A549 (cell line): Measurements from ENCODE around the gene SNU13. TPM values are rescaled to one million over a fixed set of nuclear protein-coding genes. Genes with fewer than 3 reads are reported as not detected.

Source experiments
- ATAC-seq, 2 experiments: fragments of 200-7000 bp in 1 of 2; fragments of >200 bp in 1 of 2; cut with Nextera tagmentation in 1 of 2; cut with Tn5 transposase in 1 of 2; 3 replicates each; pipeline versions ENCODE4 v1.8.0 to v1.9.1; 2018 to 2020; ENCODE audit warnings: mild to moderate bottlenecking in 1 of 2, moderate library complexity in 1 of 2
- CTCF ChIA-PET: fragments of 300-600 bp; sonication (Branson Sonifier 250); formaldehyde crosslinking; extraction: SDS; loops from one replicate; lab custom pipeline; 2021; ENCODE audit warnings: antibody characterized with exemption, inconsistent platforms; lab: Yijun Ruan, JAX
- POLR2A ChIA-PET: fragments of 350-600 bp; formaldehyde crosslinking; extraction: SDS; loops from one replicate; lab custom pipeline; 2021; ENCODE audit warnings: antibody characterized with exemption, inconsistent platforms; lab: Yijun Ruan, JAX
- DNase-seq, 2 experiments: peaks; one replicate each; pipeline versions ENCODE4 v3.0.0 to v3.0.0-alpha.2; 2011 to 2016; ENCODE audit warnings: low read depth in 1 of 2, low spot score in 1 of 2
- FAIRE-seq: peaks from 2 replicates; lab custom pipeline; 2011; peaks lifted over from hg19 to GRCh38; lab: Jason Lieb, UNC
- H3K27ac ChIP-seq, 2 experiments: fragments of >200 bp; sonication (Bioruptor Twin); formaldehyde crosslinking; 3 replicates each; pipeline ENCODE4 v1.5.1; 2016 to 2017
- H3K4me1 ChIP-seq: fragments of >200 bp; sonication (Bioruptor Twin); formaldehyde crosslinking; 3 replicates; pipeline ENCODE4 v1.6.1; 2016
- H3K4me2 ChIP-seq: fragments of >200 bp; sonication (Bioruptor Twin); formaldehyde crosslinking; 3 replicates; pipeline ENCODE4 v1.6.1; 2016
- H3K4me3 ChIP-seq: fragments of >200 bp; sonication (Bioruptor Twin); formaldehyde crosslinking; 3 replicates; pipeline ENCODE4 v1.5.1; 2016
- H3K9me3 ChIP-seq: fragments of >200 bp; sonication (Bioruptor Twin); formaldehyde crosslinking; 3 replicates; pipeline ENCODE4 v1.6.1; 2016
- ATOH8 ChIP-seq: fragments of 250-450 bp; sonication (Bioruptor Pico); IDR thresholded peaks from 2 replicates; pipeline ENCODE4 v1.5.0; 2020; ENCODE audit warnings: low read depth, mild to moderate bottlenecking, moderate library complexity
- E2F6 ChIP-seq: IDR thresholded peaks from 2 replicates; pipeline ENCODE4 v1.6.1; 2012; ENCODE audit warnings: low read depth, borderline replicate concordance
- EHMT2 ChIP-seq: fragments of 200-600 bp; sonication (generic); IDR thresholded peaks from 2 replicates; pipeline ENCODE4 v1.6.1; 2016; ENCODE audit warnings: antibody characterized with exemption, low read depth, mild to moderate bottlenecking, moderate library complexity
- ELK1 ChIP-seq: fragments of 150-350 bp; IDR thresholded peaks from 2 replicates; pipeline ENCODE4 v1.6.1; 2014; ENCODE audit warnings: low read depth, mild to moderate bottlenecking, low read length
- FOSB ChIP-seq: fragments of 250-450 bp; sonication (Bioruptor Pico); IDR thresholded peaks from 2 replicates; pipeline ENCODE4 v1.5.0; 2020; ENCODE audit warnings: mild to moderate bottlenecking, moderate library complexity
- GATA3 ChIP-seq: IDR thresholded peaks from 2 replicates; pipeline ENCODE4 v1.6.1; 2012; ENCODE audit warnings: borderline replicate concordance
- HES2 ChIP-seq: fragments of >200 bp; sonication (Bioruptor Twin); formaldehyde crosslinking; IDR thresholded peaks from 2 replicates; pipeline ENCODE4 v1.6.1; 2016
- JUN ChIP-seq, 2 experiments: fragments of >200 bp; sonication (Bioruptor Twin); formaldehyde crosslinking; IDR thresholded peaks; 2 replicates in 1 of 2; 3 replicates in 1 of 2; pipeline ENCODE4 v1.6.1; 2016 to 2017
- JUNB ChIP-seq: fragments of >200 bp; sonication (Bioruptor Twin); formaldehyde crosslinking; IDR thresholded peaks from 2 replicates; pipeline ENCODE4 v1.6.1; 2016
- KDM1A ChIP-seq: fragments of 200-600 bp; sonication (generic); IDR thresholded peaks from 2 replicates; pipeline ENCODE4 v1.6.1; 2016; ENCODE audit warnings: low read depth, mild to moderate bottlenecking
- KDM5A ChIP-seq: fragments of 200-600 bp; sonication (generic); IDR thresholded peaks from 2 replicates; pipeline ENCODE4 v1.6.1; 2016; ENCODE audit warnings: antibody characterized with exemption, mild to moderate bottlenecking
- MAX ChIP-seq: IDR thresholded peaks from 2 replicates; pipeline ENCODE4 v1.6.1; 2012
- MAZ ChIP-seq: fragments of 150-350 bp; IDR thresholded peaks from 2 replicates; pipeline ENCODE4 v1.6.1; 2014; ENCODE audit warnings: antibody characterized with exemption, low read depth, low read length, borderline replicate concordance
- NPAS2 ChIP-seq: fragments of 250-450 bp; sonication (Bioruptor Pico); IDR thresholded peaks from 2 replicates; pipeline ENCODE4 v1.8.0; 2022; ENCODE audit warnings: mild to moderate bottlenecking, moderate library complexity, borderline replicate concordance
- POLR2AphosphoS2 ChIP-seq: conservative IDR thresholded peaks from 2 replicates; pipeline ENCODE4 v1.6.1; 2012; ENCODE audit warnings: low read length, improper control_type of control experiment, inconsistent platforms
- REST ChIP-seq: fragments of 200-600 bp; sonication (generic); IDR thresholded peaks from 2 replicates; pipeline ENCODE4 v1.6.1; 2016; ENCODE audit warnings: antibody characterized with exemption, mild to moderate bottlenecking, moderate library complexity
- RFX5 ChIP-seq: fragments of 450-650 bp; IDR thresholded peaks from 2 replicates; pipeline ENCODE4 v1.7.1; 2014; ENCODE audit warnings: antibody characterized with exemption, mild to moderate bottlenecking, moderate library complexity
- RNF2 ChIP-seq: fragments of 200-600 bp; sonication (generic); IDR thresholded peaks from 2 replicates; pipeline ENCODE4 v1.6.1; 2016; ENCODE audit warnings: low read depth, mild to moderate bottlenecking, antibody characterized with exemption, moderate library complexity, borderline replicate concordance
- SMC3 ChIP-seq: fragments of >200 bp; sonication (Bioruptor Twin); formaldehyde crosslinking; IDR thresholded peaks from 3 replicates; pipeline ENCODE4 v1.6.1; 2018; ENCODE audit warnings: inconsistent platforms
- SREBF2 ChIP-seq: fragments of 450-650 bp; IDR thresholded peaks from 2 replicates; pipeline ENCODE4 v1.6.1; 2014; ENCODE audit warnings: mild to moderate bottlenecking, moderate library complexity
- USF2 ChIP-seq: fragments of 450-650 bp; IDR thresholded peaks from 2 replicates; pipeline ENCODE4 v1.6.1; 2014; ENCODE audit warnings: antibody characterized with exemption
- ZC3H11A ChIP-seq: fragments of 450-650 bp; IDR thresholded peaks from 2 replicates; pipeline ENCODE4 v1.6.1; 2014; ENCODE audit warnings: antibody characterized with exemption, mild to moderate bottlenecking
- ZSCAN20 ChIP-seq: fragments of 250-450 bp; sonication (Bioruptor Pico); IDR thresholded peaks from 2 replicates; pipeline ENCODE4 v1.8.0; 2022; ENCODE audit warnings: mild to moderate bottlenecking, moderate library complexity
- WGBS: methylation state at CpG from one replicate; pipeline ENCODE4 v1.1.6; 2017; ENCODE audit errors: missing lambda C conversion rate; 5-methylcytosine and 5-hydroxymethylcytosine counted together
- polyA plus RNA-seq, 4 experiments: library from polyadenylated mRNA; depleted of rRNA in 3 of 4; stranded (reverse); fragments of >200 nt; fragmentation: RNase III in 1 of 4; extraction: RNeasy Plus Mini Kit Qiagen cat#74134 plus additional on column Dnase treatment in 1 of 4; gene quantifications; 2 replicates in 3 of 4; 3 replicates in 1 of 4; pipeline ENCODE4 v1.2.3, GENCODE V29; 2011 to 2017

Gene SNU13
- polyA plus RNA-seq, 2 of the 4 experiments (the other 2 are of a cell fraction): 92.2 to 118 TPM

- Histone ChIP-seq H3K4me2 (no peak overlapping the region), H3K9me3 (no peaks in the 10 kb centered on the region), H3K4me1 (no peaks in the 10 kb centered on the region), H3K4me3 (no peak overlapping the region), H3K27ac (no peak overlapping the region)
- CTCF ChIA-PET: interaction anchor here (0.5 to 1.5 kb wide), 6 partner anchors 8 to 80 kb away, joined by 3 to 6 read pairs (median 4); partner anchors contain the start of gene SNU13
- FAIRE-seq (no peak), ATAC-seq (no peak), DNase-seq (no peak)
- no peak for TF ChIP-seq POLR2AphosphoS2
- no peak for TF ChIP-seq E2F6
- TF ChIP-seq JUNB: no peak
- no peak for TF ChIP-seq KDM1A
- WGBS: 98% methylated on average over 17 of the region's 17 CpGs
- POLR2A ChIA-PET: no interaction called here
These were observed 29.8 kb downstream of the SNU13 start for GRCh38 chr22:41658869-41659268.

- H3K4me2 ChIP-seq: no peak overlapping the region
- 100% methylated on average over 6 of the region's 6 CpGs for WGBS
- no peak for DNase-seq
- TF ChIP-seq HES2 (no peak), EHMT2 (no peak), NPAS2 (CRISPR knock-in tag) (no peak), REST (no peak), ZSCAN20 (CRISPR knock-in tag) (no peak), SREBF2 (no peak), ZC3H11A (no peak), SMC3 (no peak), USF2 (no peak), FOSB (CRISPR knock-in tag) (no peak), GATA3 (no peak), KDM1A (no peak)
- ChIA-PET POLR2A (no interaction called here), CTCF (interaction anchor here (3.7 kb wide), 1 partner anchor 9 kb away, joined by 15 read pairs; no protein-coding TSS in a partner anchor)
- no peak overlapping the region for H3K4me3 ChIP-seq
- H3K9me3 ChIP-seq: no peaks in the 10 kb centered on the region
- H3K27ac ChIP-seq: no peak overlapping the region
- no peaks in the 10 kb centered on the region for H3K4me1 ChIP-seq
- no peak for ATAC-seq
- no peak for FAIRE-seq
These were observed 31.0 kb downstream of the SNU13 start for GRCh38 chr22:41657709-41658108.

GRCh38 chr22:41656556-41656955, 32.1 kb downstream of the SNU13 start:
- no peak for DNase-seq
- CTCF ChIA-PET: interaction anchor here (3.7 kb wide), 1 partner anchor 10 kb away, joined by 15 read pairs; no protein-coding TSS in a partner anchor
- FAIRE-seq: no peak
- Histone ChIP-seq H3K4me1 (no peaks in the 10 kb centered on the region), H3K27ac (no peak overlapping the region), H3K4me2 (no peak overlapping the region), H3K4me3 (no peak overlapping the region), H3K9me3 (no peaks in the 10 kb centered on the region)
- no peak for ATAC-seq
- 84% methylated on average over 5 of the region's 5 CpGs for WGBS
- POLR2A ChIA-PET: no interaction called here
- TF ChIP-seq REST (no peak), RNF2 (no peak), KDM5A (no peak), MAX (no peak), SREBF2 (no peak), JUN (IDR thresholded peaks at IDR 0.05) (no peak), RFX5 (no peak), ATOH8 (no peak), MAZ (no peak), ELK1 (no peak), GATA3 (no peak)
